Nephron (organoid): ENCODE measurements around the gene SPTLC3.

Source experiments
- H3K27ac Mint-ChIP-seq, 3 experiments: 2 replicates each; pipeline ENCODE4 v1.8.0; 2020; ENCODE audit warnings: mixed read lengths in 3 of 3, mild to moderate bottlenecking in 2 of 3, moderate library complexity in 1 of 3
- H3K27me3 Mint-ChIP-seq: 2 replicates; pipeline ENCODE4 v1.8.0; 2021; ENCODE audit warnings: low read depth, mild to moderate bottlenecking, moderate library complexity, mixed read lengths
- H3K36me3 Mint-ChIP-seq: 2 replicates; pipeline ENCODE4 v1.8.0; 2020; ENCODE audit warnings: low read depth, mixed read lengths
- H3K4me1 Mint-ChIP-seq: 2 replicates; pipeline ENCODE4 v1.8.0; 2020; ENCODE audit warnings: mixed read lengths
- H3K4me3 Mint-ChIP-seq, 3 experiments: 2 replicates each; pipeline ENCODE4 v1.8.0; 2020; ENCODE audit warnings: mild to moderate bottlenecking in 3 of 3, mixed read lengths in 3 of 3, moderate library complexity in 2 of 3
- H3K9me3 Mint-ChIP-seq: 2 replicates; pipeline ENCODE4 v1.8.0; 2020; ENCODE audit warnings: mixed read lengths
- CTCF ChIP-seq, 3 experiments: fragments of 200-600 bp; sonication (generic); IDR thresholded peaks; one replicate each; pipeline ENCODE4 v1.5.0; 2021; ENCODE audit warnings: antibody characterized with exemption in 3 of 3; ENCODE audit not compliant: unreplicated experiment in 3 of 3

Gene SPTLC3

DNA sequence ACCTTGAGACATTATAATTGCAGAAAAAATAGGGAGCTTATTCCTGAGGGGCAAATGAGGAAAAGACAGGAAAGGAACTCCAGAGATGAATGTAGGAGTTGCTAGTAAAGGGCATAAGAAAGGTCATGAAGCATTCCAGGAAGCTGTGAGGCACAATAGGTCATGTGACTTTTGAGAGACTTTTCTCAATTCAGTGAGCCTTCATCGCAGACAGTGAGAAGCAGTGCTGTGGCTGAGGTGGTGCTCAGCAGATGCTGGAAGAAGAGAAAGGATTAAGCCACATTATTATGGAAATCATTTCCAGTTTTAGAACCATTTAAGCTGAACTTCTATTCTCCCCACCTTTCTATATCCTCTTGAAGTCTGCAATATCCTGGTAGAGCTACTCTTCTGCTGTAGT, 4.1 kb downstream of the SPTLC3 start:
- peak overlapping the region in 2 of 3 experiments; percentile 14 to 17 for H3K4me3 Mint-ChIP-seq
- H3K36me3 Mint-ChIP-seq: peaks cover 9% of the 10 kb centered on the region
- no peak for TF ChIP-seq CTCF (IDR thresholded peaks at IDR 0.05; ENCODE audit: unreplicated experiment in 3 of 3)
- peaks cover 48% of the 10 kb centered on the region for H3K4me1 Mint-ChIP-seq
- H3K27ac Mint-ChIP-seq: peak overlapping the region in 1 of 3 experiments; percentile 1
- peaks cover 3% of the 10 kb centered on the region for H3K9me3 Mint-ChIP-seq
- no peaks in the 10 kb centered on the region for H3K27me3 Mint-ChIP-seq

GRCh38 chr20:13013411-13013810, 4.6 kb downstream of the SPTLC3 start:
- TF ChIP-seq CTCF (IDR thresholded peaks at IDR 0.05; ENCODE audit: unreplicated experiment in 3 of 3): no peak
- peak overlapping the region in 1 of 3 experiments; percentile 19 for H3K4me3 Mint-ChIP-seq
- peaks cover 3% of the 10 kb centered on the region for H3K9me3 Mint-ChIP-seq
- H3K4me1 Mint-ChIP-seq: peaks cover 48% of the 10 kb centered on the region
- peaks cover 9% of the 10 kb centered on the region for H3K36me3 Mint-ChIP-seq
- no peaks in the 10 kb centered on the region for H3K27me3 Mint-ChIP-seq
- H3K27ac Mint-ChIP-seq: no peak overlapping the region

DNA sequence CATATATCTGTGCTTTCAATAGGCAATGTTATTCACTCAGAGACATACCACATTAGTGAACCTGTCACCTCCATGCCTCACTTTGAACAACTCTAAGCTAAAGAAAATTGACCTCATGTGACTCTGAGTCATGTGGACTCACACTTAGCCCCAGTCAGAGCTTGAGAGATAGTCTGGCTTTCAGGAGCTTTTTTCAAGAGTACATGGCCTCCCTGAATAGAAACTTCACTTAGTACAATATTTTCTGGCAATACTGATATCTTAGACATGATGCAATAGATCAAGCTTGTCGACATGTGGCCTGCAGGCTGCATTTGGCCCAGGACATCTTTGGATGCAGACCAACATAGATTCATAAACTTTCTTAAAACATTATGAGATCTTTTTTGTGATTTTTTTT, 8.5 kb downstream of the SPTLC3 start:
- H3K27me3 Mint-ChIP-seq: no peaks in the 10 kb centered on the region
- H3K4me1 Mint-ChIP-seq: peaks cover 28% of the 10 kb centered on the region
- no peak for TF ChIP-seq CTCF (IDR thresholded peaks at IDR 0.05; ENCODE audit: unreplicated experiment in 3 of 3)
- peaks cover 18% of the 10 kb centered on the region for H3K9me3 Mint-ChIP-seq
- H3K4me3 Mint-ChIP-seq: no peak overlapping the region
- peak overlapping the region in 2 of 3 experiments; percentile 2 to 20 for H3K27ac Mint-ChIP-seq
- H3K36me3 Mint-ChIP-seq: peaks cover 24% of the 10 kb centered on the region

- Mint-ChIP-seq H3K27ac (peak overlapping the region in 1 of 3 experiments; percentile 2), H3K4me3 (no peak overlapping the region), H3K4me1 (peaks cover 25% of the 10 kb centered on the region), H3K36me3 (peaks cover 30% of the 10 kb centered on the region), H3K27me3 (no peaks in the 10 kb centered on the region), H3K9me3 (peaks cover 23% of the 10 kb centered on the region)
- no peak for TF ChIP-seq CTCF (IDR thresholded peaks at IDR 0.05; ENCODE audit: unreplicated experiment in 3 of 3)
Measured at GRCh38 chr20:13017883-13018535, 9.2 kb downstream of the SPTLC3 start.

DNA sequence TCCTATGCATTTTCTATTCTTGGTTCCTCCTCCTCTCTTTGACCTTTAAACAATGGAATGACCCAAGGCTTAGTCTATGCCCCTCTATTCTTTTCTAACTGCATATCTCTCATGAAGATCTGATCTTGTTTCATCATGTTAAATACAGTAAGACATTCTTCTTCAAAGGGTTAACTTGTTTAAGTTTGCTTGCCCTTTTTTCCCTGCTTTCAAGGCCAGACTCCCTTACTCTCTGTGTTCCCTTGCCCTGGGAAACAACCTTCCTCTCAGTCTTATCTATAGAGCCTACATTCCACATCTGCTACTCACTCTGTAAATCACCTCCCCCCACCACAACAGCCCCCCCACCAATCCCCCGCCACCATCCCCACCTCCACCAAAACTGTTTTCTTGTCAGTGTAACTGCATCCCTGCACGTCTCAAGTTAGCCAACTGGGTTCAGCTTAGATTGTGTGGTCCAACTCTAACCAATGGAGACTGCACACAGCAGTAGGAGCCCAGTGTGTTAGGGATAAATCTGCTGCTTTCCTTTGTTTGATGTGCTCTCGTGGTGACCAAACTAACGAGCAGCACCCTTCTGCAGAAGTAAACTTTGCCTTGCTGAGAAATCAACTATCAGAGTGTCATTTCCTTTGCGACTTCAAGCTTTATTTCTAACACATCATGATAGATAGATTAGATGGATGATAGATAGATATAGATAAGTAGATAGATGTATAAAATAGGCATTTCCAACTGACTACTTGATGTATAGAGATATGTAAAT, 12.6 kb downstream of the SPTLC3 start:
- H3K27me3 Mint-ChIP-seq: no peaks in the 10 kb centered on the region
- H3K36me3 Mint-ChIP-seq: peaks cover 27% of the 10 kb centered on the region
- no peak overlapping the region for H3K4me3 Mint-ChIP-seq
- H3K27ac Mint-ChIP-seq: no peak overlapping the region
- TF ChIP-seq CTCF (IDR thresholded peaks at IDR 0.05; ENCODE audit: unreplicated experiment in 3 of 3): no peak
- H3K4me1 Mint-ChIP-seq: peaks cover 15% of the 10 kb centered on the region
- peaks cover 26% of the 10 kb centered on the region for H3K9me3 Mint-ChIP-seq
